GM21515 (cell line): ENCODE results near the gene OVCH1.
A peak's percentile ranks its signal among the peaks of the same experiment; 100 is the strongest.

Source experiments
- ATAC-seq: cut with Tn5 transposase; IDR thresholded peaks from one replicate; pipeline ENCODE4 v1.9.1; 2021; ENCODE audit not compliant: unreplicated experiment

OVCH1 gene, protein sequence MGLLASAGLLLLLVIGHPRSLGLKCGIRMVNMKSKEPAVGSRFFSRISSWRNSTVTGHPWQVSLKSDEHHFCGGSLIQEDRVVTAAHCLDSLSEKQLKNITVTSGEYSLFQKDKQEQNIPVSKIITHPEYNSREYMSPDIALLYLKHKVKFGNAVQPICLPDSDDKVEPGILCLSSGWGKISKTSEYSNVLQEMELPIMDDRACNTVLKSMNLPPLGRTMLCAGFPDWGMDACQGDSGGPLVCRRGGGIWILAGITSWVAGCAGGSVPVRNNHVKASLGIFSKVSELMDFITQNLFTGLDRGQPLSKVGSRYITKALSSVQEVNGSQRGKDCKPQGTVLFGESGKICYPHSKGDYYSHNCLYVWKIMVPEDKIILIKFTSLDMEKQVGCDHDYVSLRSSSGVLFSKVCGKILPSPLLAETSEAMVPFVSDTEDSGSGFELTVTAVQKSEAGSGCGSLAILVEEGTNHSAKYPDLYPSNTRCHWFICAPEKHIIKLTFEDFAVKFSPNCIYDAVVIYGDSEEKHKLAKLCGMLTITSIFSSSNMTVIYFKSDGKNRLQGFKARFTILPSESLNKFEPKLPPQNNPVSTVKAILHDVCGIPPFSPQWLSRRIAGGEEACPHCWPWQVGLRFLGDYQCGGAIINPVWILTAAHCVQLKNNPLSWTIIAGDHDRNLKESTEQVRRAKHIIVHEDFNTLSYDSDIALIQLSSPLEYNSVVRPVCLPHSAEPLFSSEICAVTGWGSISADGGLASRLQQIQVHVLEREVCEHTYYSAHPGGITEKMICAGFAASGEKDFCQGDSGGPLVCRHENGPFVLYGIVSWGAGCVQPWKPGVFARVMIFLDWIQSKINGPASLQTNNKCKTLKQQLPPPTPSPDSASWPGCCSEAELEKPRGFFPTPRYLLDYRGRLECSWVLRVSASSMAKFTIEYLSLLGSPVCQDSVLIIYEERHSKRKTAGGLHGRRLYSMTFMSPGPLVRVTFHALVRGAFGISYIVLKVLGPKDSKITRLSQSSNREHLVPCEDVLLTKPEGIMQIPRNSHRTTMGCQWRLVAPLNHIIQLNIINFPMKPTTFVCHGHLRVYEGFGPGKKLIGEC

DNA sequence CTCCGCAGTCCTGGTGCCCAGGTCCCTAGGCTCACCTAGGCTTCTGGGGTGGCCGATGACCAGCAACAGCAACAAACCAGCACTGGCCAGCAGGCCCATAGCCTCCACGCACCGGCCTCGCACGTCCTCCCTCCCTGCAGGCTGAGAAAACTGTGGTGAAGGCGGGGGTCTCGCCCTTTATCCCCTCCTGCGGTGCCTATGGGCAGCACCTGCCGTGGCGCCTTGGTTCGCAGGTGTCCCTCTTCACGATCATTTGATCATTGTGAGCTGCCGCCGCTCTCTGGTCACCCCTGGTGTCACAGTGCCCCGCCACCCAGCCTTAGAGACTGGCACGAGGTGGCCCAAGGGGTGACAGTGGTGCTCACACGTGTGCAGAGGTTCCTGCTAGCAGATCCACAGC lies at the start of gene OVCH1:
Gene OVCH1 (minus strand): TSS at position 99 of the 400 bp plus-strand sequence. CDS start 0 bp downstream, at position 99.
- no peak for ATAC-seq

DNA sequence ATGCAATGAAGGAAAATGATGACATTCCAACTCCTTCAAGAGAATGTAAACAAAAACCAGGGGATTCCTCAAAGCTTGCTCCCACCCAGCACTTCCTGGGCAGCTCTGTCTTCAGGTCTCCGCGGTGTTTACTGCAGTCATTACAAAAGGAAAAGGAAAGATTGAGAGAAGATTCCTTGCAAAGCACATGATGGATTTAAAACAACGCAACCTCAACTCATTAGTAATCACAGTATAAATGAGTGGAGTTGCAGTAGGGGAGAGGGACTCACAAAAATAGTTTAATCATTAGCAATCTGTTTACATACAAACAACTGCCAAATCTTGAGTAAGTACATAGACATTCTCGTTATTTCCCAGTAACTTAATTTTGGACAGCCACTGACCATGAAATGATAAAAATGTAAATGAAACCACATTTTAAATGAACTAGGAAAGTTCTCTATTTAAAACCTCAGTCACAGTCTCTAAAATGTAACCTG lies 49.7 kb upstream of the OVCH1 start:
- no peak for ATAC-seq

DNA sequence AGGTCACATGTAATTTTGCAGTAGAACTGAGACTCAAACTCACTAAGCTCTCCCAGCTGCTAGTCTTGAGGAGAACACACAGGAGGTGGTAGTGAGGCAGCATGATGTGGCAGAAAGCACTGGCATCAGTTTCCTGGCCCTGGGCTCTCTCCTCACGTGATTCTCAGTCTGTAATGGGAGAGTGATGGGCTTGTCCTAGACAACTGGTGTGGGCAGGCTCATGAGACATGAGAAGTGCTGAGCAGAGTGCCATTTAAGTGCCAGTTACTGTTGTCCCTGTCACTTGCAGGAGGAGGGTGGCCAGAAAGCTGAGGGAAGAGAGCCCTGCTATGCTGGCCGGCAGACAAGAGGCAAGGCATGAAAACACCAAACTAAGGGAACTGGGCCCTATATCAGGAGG lies 48.5 kb upstream of the OVCH1 start:
- no peak for ATAC-seq

DNA sequence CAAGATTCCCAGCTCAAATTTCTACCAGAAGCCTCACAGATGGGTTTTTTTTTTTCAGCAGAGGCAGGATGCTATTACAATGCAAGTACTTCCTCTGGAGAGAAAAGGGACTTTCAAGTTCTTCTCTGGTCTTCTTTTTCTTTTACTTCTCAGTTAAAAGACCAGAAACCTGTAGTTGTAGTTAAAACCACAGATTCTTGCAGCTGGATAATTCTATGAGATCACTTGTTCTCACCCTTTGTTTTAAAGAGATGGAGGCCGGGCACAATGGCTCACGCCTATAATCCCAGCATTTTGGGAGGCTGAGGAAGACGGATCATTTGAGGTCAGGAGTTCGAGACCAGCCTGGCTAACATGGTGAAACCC lies 47.6 kb upstream of the OVCH1 start:
- peak; percentile 77 for ATAC-seq

DNA sequence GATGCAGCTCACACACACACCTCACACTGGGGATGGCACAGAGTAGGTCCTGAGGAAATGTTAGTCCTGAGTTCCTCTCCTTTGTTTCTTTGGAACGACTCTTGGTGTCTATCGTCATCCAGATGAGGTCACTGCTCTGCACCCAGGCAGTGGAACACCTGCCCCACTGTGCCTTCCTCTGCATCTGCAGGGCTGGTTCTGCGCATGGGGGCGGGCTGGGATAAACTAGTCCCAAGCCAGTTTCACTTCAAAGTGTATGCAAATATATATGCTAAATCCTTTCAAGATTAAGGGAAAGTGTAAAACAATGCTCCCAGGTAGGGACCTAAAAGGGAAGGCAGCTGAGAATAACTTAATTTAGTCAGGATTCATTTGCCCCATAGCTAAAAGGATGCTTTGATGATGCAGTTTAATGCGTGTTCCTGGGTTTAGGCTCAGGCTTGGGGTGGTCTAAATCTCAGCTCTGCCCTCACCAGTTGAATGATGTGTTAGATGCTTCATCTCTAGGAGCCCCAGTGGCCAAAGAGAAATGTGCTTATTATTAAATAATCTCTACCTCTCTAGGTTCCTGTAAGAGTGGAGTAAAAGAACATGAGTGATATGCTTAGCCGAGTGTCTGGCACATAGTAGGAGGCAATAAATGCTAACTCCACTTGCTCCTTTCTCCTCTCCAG lies 47.1 kb upstream of the OVCH1 start:
- no peak for ATAC-seq

DNA sequence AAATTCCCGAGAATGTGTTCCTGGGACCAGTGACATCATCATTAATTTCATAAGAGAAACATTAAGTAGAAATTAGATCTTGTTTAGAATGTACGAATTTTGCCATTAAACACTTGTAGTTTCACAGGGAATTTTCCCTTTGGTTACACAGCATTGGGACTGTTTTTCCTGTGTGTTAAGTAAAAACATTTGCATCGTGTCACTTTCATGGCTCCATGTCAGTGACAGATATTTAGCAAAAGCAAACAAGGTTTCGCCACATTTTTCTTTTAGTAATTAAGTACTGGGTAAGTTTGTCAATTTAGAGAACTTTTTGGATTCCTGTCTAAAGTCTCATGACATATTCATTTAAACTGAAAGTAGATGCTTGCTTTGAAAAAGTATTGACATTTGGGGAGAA lies 45.5 kb upstream of the OVCH1 start:
- no peak for ATAC-seq

DNA sequence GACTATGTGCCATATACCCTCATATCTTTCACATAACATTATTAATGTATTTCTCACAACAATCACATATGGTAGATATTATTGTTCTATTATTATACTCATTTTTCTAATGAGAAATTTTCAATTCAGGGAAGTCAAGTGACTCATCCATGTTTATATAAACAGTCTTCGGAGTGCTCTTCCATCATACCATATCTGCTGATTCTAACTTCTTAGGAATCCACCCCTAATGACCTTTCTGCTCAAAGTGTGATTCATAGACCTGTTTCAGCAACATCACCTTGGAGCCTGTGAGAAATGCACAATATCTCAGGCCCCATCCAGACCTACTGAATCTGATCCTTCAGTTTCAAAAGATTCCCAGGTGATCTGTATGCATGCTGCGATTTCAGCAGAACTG lies 39.8 kb upstream of the OVCH1 start:
- no peak for ATAC-seq

DNA sequence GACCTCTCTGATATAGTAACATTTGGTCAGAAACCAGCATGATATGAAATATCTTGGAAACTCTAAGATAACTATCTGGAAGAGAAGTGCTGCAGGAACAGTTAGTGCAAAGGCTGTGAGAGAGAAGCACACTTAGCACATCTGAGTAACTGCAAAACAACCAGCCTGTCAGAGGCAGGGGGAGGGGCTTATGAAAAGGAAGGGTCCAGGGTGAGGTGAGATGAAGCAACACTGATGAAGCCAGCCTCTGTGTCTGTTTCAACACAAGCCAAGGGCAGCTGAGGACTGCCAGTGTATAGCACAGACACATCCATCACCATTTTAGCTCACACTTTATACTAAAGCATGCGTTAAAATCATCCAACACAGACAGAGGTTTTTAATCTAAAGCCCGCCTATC lies 37.4 kb upstream of the OVCH1 start:
- no peak for ATAC-seq

DNA sequence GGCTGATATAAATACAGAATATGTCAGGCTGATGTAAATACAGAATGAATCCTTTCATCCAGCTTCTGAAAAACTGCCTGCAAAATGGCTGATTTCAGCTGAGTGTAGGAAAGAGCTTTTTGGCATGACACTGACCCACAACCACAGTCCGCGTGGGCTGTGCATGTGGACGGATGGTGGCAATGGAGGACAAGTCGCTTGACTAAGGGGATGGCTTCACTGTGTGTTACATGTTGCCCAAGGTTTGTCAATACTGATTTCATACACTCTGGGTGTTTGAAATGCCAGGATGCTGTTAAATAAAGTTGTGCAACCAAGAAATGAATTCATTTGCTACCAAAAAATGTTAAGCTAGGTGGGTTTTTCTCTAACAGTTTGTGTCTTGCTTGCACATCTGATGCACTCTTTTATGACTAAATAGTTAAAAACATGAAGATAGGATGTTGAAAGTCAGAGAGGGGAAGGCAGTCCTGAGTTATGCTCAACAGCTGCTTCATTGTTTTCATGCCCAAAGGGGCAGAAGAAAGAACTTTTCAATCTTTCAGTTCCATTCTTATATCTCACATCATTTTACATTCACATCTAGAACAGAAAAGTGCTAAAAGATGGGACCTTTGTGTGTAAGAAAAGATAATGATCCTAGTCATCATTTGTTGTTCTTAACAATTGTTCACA lies 36.5 kb upstream of the OVCH1 start:
- ATAC-seq = no peak

DNA sequence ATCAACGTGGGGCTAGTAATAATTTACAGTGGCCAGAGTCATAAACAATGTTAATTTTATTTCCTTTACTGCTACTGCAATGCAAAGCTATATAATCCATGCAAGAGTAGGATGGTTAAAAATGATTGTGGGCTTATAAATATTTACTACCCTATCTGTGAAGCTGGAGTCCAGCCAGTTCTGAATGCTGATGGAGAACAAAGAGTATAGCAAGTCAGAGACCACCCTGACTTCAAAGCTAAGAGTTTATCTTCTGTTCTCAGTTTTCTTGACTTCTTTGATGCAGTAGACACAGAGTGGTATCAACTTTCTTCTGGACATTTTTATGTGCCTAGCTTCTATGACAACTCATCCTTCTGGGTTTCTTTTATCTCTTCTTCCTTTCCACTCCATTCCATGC lies 34.0 kb upstream of the OVCH1 start:
- ATAC-seq = no peak

DNA sequence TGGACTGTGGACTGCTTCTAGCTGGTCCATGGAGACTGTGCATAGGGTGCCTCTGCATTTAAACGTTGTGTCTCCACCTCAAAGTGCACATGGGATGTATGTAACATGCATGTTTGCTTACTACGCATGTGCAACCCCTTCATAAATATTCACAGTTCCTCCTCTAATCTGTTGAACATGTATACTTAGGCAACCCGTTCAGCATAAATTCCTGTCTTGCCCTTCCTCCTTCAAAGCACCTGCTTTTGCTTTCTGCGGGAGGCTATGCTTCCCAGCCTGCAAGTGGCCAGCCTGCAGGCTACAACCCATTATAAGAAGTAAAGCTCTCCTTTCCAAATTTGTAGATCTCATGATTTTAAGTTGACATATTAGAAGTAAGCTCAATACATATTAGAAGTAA lies 33.0 kb upstream of the OVCH1 start:
- no peak for ATAC-seq

DNA sequence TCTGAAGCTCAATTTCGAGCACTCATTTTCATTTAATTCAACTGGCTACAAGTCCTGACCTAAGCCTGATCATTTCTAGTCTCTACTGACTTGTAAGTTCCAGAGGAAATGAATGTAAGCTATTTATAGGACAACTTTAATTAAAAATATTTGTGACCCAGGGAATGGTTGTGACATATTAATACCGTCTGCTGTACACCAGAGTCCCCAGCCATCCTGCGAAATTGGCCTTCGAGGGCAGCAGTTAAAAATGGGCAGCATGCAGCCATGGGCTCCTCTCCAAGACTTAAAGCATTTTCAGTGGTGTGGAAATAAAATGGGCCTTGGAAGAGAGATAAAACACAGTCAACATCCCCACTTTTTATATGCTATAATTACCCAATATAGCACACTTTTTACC lies 30.7 kb upstream of the OVCH1 start:
- ATAC-seq = no peak

DNA sequence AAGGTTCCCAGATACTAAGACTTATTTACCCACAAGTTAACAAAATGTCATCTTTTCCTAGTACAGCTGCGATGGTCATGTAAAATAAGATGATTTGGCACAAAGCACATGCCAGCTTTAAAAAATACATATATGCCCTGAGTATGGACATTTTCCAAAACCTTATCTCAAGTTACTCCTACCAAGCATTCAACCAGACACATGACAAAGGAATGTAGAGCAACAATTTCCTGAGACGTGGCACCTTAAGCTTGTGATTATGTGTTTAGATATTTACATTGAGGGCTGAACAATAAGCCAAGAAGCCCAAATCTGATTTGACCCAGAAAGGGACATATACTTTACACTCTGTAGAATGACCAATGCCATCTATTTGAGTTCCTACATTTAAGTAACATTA lies 24.5 kb upstream of the OVCH1 start:
- no peak for ATAC-seq

DNA sequence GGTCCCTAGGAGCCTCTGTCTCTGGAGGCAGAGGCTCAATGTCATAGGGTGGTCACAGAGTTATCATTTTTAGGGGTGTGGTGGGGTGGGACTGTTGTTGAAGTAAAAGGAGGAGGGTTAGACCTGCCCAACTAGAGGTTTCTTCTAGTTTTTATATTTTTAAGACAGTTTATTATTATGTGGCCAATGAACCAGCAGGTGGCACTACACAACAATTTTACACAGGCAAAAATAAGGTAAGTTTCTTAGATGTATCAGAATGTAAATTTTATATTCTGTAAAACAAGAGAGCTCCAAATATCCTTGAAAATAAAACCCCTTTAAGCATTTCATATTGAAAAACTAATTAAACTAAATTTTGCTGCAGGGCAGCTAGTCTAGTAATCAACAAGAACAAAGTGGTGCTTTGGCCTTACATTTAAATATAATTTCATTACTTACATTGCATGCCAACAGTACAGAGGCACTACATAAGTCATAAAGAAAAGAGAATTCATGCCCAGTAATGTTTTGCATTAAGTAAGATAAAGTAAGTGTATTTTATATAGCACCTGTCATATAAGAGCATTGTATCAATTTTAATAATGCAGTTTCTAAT lies 22.2 kb upstream of the OVCH1 start:
- ATAC-seq = no peak

DNA sequence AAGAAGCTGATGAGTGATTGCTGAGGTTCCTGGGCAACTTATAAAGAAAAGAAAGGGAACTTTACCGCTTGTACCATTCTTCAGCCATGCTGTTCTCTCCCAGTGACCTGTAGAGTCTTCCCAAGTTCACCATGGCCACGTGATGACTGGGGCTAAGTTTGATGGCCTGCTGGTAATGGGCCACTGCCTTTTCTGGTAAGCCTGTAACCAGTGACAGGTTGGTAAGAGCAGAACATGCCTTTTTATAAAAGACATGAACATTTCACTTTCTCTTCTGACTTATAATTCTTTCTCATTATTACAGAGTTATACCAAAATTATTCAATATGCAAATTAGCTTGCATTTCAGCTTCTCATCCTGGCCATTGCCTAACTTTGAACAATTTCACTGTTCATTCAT lies 20.9 kb upstream of the OVCH1 start:
- ATAC-seq = no peak

DNA sequence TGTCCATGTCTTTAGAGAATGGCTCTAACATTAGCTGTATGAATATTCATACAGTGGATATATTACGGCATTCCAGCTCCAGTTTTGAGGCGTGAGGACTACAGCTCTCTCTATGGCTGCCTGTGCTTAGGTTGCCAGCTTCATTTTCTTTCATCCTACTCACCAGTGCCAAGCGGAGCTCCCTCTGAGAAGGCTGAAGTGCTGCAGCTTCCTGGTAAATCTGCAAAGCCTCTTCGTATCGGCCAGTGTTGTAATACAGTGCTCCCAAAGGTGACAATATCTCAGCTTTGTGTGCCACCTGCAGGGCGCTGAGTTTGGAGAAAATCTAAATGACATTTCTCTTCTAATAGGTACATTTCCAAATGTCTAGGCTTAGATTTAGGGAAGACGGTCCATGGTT lies 19.8 kb upstream of the OVCH1 start:
- no peak for ATAC-seq

DNA sequence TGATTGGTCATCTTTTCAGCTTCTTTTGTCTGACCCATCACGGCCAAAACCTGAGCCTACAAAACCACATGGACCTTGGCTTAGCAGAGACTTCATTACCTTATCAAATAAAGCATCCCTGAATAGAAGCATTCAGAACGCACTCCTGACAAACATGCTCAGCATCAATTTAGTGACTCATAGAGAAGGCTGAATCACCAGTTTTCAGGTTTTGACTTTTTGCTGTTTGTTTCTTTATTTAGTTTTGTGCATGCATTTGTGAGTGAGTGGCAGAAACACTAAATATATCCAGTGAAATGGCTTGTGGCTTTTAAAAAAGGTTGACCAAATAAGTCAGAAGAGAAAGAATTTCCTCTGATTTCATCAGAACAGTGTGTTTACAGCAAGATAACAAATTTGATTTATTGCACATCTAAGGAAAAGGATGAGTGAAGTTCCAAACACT lies 19.0 kb upstream of the OVCH1 start:
- no peak for ATAC-seq

DNA sequence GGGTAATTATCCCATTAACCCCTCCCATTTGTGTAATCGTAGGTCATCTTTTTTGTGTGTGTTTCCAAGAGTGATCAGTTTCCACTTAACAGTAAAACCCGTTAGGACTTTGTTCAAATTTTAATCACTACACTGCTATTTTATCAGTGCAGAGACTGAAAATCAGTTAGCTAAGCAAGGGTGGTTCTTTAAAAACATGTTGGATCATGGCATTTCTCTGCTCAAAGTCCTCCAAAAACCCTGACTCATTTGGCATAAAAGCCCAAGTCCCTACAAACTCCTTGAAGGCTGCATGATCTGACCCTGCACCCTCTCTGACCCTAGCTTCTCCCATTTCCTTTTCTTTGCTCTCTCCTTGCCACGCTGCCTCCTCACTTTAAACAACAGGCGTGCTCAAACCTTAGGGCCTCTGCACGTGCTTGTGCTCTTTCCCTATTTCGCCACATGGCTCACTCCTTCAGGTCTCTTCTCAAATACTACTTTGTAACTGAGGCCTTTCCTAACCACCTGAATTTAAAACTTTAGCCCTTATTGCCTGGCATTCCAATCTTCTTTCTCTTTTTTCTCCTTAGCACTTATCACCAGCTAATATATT lies 13.2 kb upstream of the OVCH1 start:
- ATAC-seq = no peak

DNA sequence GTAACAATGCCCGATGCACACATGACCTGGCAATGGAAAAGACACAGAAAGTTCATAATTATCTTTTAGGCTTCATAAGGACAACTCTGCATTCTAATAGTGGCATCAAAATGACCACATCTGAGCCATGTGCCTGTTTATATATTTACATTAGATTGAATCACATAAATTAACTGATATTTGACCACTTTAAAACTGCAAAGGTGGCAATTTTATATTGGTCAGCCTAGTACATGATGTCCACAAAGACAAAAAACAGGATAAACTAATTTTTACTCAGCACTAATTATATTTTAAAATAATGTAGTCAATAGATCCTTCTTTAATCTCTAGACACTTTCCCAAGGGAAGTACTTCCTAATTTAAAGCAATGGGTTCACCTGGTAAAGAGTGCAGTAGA lies 12.0 kb upstream of the OVCH1 start:
- no peak for ATAC-seq

DNA sequence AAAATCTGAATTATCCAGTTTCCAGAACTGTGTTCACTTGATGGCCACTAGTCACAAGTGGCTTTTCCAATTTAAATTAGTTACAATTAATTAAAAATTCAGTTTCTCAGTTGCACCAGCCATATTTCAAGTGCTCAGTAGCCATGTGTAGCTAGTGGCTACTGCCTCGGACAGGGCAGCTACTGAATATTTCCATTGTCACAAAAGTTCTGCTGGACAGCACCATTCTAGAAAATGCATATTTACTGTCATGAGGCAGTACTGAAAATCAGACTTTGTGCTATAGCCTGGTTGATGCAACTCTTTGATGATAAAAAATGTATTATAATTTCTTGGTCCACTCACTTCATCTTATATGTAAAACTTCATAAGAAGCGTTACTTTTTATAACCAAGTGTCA lies 11.5 kb upstream of the OVCH1 start:
- ATAC-seq = no peak
